ENCODE data around the gene PHTF2.
A peak's percentile ranks its signal among the peaks of the same experiment; 100 is the strongest.

Gene PHTF2

DNA sequence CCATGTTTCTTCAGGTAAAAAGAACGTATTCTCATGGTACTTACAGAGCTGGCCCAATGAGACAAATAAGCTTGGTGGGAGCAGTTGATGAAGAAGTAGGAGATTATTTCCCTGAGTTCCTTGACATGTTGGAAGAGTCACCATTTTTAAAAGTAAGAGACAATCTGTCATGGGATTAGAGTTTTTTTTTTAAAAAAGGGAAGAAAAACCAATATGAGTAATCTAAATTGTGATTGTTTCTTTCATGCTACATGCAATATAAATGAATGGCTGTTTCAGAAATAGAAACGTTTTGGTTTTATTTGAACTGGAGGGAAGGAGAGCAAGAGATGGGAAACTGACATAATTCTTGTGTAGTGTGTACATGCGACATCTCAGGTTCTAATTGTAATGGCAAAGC, 33.1 kb upstream of the PHTF2 start:
- POLR2A ChIA-PET = no interaction called here
- peaks cover 4 to 25% (median 14%) of the 10 kb centered on the region in 4 experiments for H3K36me3 ChIP-seq (ENCODE audit: control insufficient read depth in 4 of 4, insufficient read depth in 4 of 4, low read length in 3 of 4)
- 83% methylated on average over 2 of the region's 3 CpGs for WGBS (ENCODE audit: insufficient coverage)
- no peak for DNase-seq
- H3K27ac ChIP-seq (ENCODE audit: insufficient read depth in 1 of 2, low read depth in 1 of 2, low read length in 2 of 2, poor library complexity in 1 of 2, severe bottlenecking in 2 of 2) = no peak overlapping the region
- no peaks in the 10 kb centered on the region for H3K9me3 ChIP-seq (ENCODE audit: control extremely low read depth in 1 of 5, control insufficient read depth in 4 of 5, insufficient read depth in 2 of 5, low read depth in 1 of 5, low read length in 4 of 5)
- peaks cover 5 to 14% (median 8%) of the 10 kb centered on the region in 4 experiments for H3K4me1 ChIP-seq (ENCODE audit: control extremely low read depth in 1 of 4, control insufficient read depth in 4 of 4, insufficient read depth in 4 of 4, low read length in 3 of 4)
- H3K27me3 ChIP-seq (replicated peaks in 2 of 5; ENCODE audit: control insufficient read depth in 4 of 5, insufficient read depth in 5 of 5, low read length in 4 of 5) = no peaks in the 10 kb centered on the region
- H3K4me3 ChIP-seq (ENCODE audit: control insufficient read depth in 1 of 7, extremely low read depth in 1 of 7, insufficient read depth in 4 of 7, low read depth in 2 of 7, low read length in 6 of 7) = no peak overlapping the region
- CTCF ChIA-PET = interaction anchor here (0.9 to 1.8 kb wide), 7 partner anchors 10 to 114 kb away, joined by 3 to 10 read pairs (median 3); partner anchors contain the start of gene RSBN1L

DNA sequence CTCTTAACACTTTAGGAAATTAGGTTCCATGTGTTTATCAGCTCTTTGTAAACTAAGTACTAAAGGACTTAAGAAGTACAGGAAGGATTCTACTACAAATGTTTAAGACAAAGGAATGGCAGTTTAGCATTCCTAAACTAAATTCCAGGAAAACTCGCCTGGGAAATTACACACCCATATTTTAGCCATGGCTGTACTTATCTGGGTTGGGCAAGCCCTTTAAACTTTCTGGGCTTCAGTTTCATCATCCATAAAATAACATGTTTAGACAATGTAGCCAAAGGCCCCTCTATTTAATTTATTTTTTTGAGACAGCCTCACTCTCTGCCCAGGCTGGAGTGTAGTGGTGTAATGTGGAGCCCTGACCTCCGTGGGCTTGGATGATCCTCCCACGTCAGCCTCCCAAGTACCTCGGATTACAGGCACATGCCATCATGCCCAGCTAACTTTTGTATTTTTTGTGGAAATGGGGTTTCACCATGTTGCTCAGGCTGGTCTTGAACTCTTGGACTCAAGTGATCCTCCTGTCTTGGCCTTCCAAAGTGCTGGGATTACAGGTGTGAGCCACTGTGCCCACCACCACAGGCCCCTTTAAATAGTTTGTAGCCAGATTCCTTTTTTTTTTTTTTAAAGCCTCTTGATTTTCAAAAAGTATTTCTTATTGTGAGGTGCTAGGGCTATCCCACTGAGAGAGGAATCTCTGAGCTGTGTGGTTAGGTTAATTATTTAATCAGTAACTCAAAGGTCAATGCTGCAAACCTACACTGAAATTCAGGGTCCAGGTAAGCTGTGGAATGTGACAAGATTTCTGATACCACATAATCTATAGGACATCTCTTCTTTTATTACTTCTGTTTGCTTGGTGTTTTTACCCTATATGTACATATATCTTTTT, 32.4 kb upstream of the PHTF2 start:
- ChIA-PET CTCF (interaction anchor here (0.9 to 1.8 kb wide), 6 partner anchors 11 to 115 kb away, joined by 3 to 10 read pairs (median 4); partner anchors contain the start of gene RSBN1L), POLR2A (no interaction called here)
- WGBS (ENCODE audit: insufficient coverage) = 93% methylated on average over 3 of the region's 4 CpGs

DNA sequence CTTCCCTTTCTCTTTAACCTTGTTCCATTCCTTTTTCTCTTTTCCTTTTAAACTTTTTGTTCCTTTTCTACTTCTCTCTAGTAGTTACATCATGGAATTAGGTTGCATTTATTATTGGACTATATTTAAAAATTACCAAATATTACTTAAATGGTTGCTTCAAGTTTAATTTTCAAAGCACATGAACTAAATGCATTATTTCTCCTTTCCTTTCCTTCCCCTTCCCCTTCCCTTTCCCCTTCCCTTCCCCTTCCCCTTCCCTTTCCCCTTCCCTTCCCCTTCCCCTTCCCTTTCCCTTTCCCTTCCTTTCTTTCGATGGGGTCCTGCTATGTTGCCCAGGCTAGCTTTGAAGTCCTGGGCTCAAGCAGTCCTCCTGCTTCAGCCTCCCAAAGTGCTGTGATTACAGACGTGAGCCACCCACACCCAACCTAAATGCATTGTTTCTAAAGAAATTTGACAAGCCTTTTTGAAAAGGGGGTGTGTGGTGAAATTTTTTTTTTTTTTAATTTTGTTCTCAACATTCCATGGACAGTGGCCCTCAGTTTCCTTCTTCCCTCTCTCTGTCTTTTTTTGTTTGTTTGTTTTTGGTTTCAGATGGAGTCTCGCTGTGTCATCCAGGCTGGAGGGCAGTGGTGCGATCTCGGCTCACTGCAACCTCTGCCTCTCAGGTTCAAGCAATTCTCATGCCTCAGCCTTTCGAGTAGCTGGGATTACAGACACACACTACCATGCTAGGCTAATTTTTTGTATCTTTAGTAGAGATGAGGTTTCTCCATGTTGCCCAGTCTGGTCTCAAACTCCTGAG, 31.6 kb upstream of the PHTF2 start:
- no peak overlapping the region for H3K4me3 ChIP-seq (ENCODE audit: control insufficient read depth in 1 of 7, extremely low read depth in 1 of 7, insufficient read depth in 4 of 7, low read depth in 2 of 7, low read length in 6 of 7)
- ChIA-PET POLR2A (no interaction called here), CTCF (interaction anchor here (1.0 to 2.0 kb wide), 3 partner anchors 21 to 110 kb away, joined by 3 to 10 read pairs (median 8); no protein-coding TSS in a partner anchor)
- no peaks in the 10 kb centered on the region for H3K9me3 ChIP-seq (ENCODE audit: control extremely low read depth in 1 of 5, control insufficient read depth in 4 of 5, insufficient read depth in 2 of 5, low read depth in 1 of 5, low read length in 4 of 5)
- peaks cover 0 to 3% (median 2%) of the 10 kb centered on the region in 4 experiments for H3K4me1 ChIP-seq (ENCODE audit: control extremely low read depth in 1 of 4, control insufficient read depth in 4 of 4, insufficient read depth in 4 of 4, low read length in 3 of 4)
- no peak overlapping the region for H3K27ac ChIP-seq (ENCODE audit: insufficient read depth in 1 of 2, low read depth in 1 of 2, low read length in 2 of 2, poor library complexity in 1 of 2, severe bottlenecking in 2 of 2)
- no peaks in the 10 kb centered on the region for H3K27me3 ChIP-seq (replicated peaks in 2 of 5; ENCODE audit: control insufficient read depth in 4 of 5, insufficient read depth in 5 of 5, low read length in 4 of 5)
- no peak for DNase-seq
- H3K36me3 ChIP-seq (ENCODE audit: control insufficient read depth in 4 of 4, insufficient read depth in 4 of 4, low read length in 3 of 4) = peaks cover 4 to 25% (median 14%) of the 10 kb centered on the region in 4 experiments
- 80% methylated on average over 1 of the region's 6 CpGs for WGBS (ENCODE audit: insufficient coverage)

More for the DNA sequence above, 32.4 kb upstream of the PHTF2 start:
- no peaks in the 10 kb centered on the region for H3K9me3 ChIP-seq (ENCODE audit: control extremely low read depth in 1 of 5, control insufficient read depth in 4 of 5, insufficient read depth in 2 of 5, low read depth in 1 of 5, low read length in 4 of 5)
- no peak overlapping the region for H3K4me3 ChIP-seq (ENCODE audit: control insufficient read depth in 1 of 7, extremely low read depth in 1 of 7, insufficient read depth in 4 of 7, low read depth in 2 of 7, low read length in 6 of 7)
- H3K27me3 ChIP-seq (replicated peaks in 2 of 5; ENCODE audit: control insufficient read depth in 4 of 5, insufficient read depth in 5 of 5, low read length in 4 of 5) = no peaks in the 10 kb centered on the region
- DNase-seq = no peak
- no peak overlapping the region for H3K27ac ChIP-seq (ENCODE audit: insufficient read depth in 1 of 2, low read depth in 1 of 2, low read length in 2 of 2, poor library complexity in 1 of 2, severe bottlenecking in 2 of 2)
- H3K36me3 ChIP-seq (ENCODE audit: control insufficient read depth in 4 of 4, insufficient read depth in 4 of 4, low read length in 3 of 4) = peaks cover 4 to 25% (median 14%) of the 10 kb centered on the region in 4 experiments
- peaks cover 2 to 7% (median 3%) of the 10 kb centered on the region in 4 experiments for H3K4me1 ChIP-seq (ENCODE audit: control extremely low read depth in 1 of 4, control insufficient read depth in 4 of 4, insufficient read depth in 4 of 4, low read length in 3 of 4)

DNA sequence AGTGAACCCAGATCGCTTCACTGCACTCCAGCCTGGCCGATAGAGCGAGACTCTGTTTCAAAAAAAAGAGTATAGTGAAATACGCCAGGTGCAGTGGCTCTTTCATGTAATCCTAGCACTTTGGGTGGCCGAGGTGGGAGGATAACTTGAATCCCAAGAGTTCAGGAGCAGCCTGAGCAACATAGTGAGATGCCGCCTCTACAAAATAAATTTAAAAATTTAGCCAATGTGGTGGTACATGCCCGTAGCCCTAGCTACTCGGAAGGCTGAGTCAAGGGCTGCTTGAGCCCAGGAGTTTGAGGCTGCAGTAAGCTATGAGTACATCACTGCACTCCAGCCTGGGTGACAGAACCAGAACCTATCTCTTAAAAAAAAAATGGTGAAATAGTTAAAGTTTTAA, 28.3 kb upstream of the PHTF2 start:
- Histone ChIP-seq H3K27ac (ENCODE audit: insufficient read depth in 1 of 2, low read depth in 1 of 2, low read length in 2 of 2, poor library complexity in 1 of 2, severe bottlenecking in 2 of 2) (no peak overlapping the region), H3K9me3 (ENCODE audit: control extremely low read depth in 1 of 5, control insufficient read depth in 4 of 5, insufficient read depth in 2 of 5, low read depth in 1 of 5, low read length in 4 of 5) (no peaks in the 10 kb centered on the region), H3K4me3 (ENCODE audit: control insufficient read depth in 1 of 7, extremely low read depth in 1 of 7, insufficient read depth in 4 of 7, low read depth in 2 of 7, low read length in 6 of 7) (no peak overlapping the region), H3K36me3 (ENCODE audit: control insufficient read depth in 4 of 4, insufficient read depth in 4 of 4, low read length in 3 of 4) (peaks cover 9 to 51% (median 32%) of the 10 kb centered on the region in 4 experiments), H3K4me1 (ENCODE audit: control extremely low read depth in 1 of 4, control insufficient read depth in 4 of 4, insufficient read depth in 4 of 4, low read length in 3 of 4) (peaks cover 0 to 6% (median 0%) of the 10 kb centered on the region in 4 experiments), H3K27me3 (replicated peaks in 2 of 5; ENCODE audit: control insufficient read depth in 4 of 5, insufficient read depth in 5 of 5, low read length in 4 of 5) (no peaks in the 10 kb centered on the region)
- 95% methylated on average over 6 of the region's 8 CpGs for WGBS (ENCODE audit: insufficient coverage)
- POLR2A ChIA-PET = no interaction called here
- CTCF ChIA-PET = interaction anchor here (0.6 to 1.6 kb wide), 3 partner anchors 10 to 59 kb away, joined by 3 to 4 read pairs (median 3); no protein-coding TSS in a partner anchor
- DNase-seq = no peak

DNA sequence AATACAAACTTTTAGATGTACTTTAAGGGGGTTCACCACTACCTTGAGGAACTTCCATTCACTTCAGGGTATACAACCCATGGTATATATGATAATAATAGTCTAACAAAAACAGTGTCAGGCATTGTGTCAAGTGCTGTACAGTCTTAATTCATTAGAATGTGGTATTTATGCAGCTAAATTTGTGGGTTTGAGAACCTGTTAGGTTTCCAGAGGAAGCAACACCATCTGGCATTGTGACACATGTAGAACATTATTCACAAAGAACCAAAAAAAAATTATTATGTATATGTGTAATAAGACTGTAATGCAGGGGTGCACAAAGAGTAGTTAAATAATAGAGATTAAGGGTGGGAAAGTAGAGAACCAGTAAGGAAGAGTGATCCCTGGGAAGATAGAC, 26.7 kb upstream of the PHTF2 start:
- ChIA-PET POLR2A (no interaction called here), CTCF (interaction anchor here (0.9 to 3.5 kb wide), 3 partner anchors 13 to 120 kb away, joined by 3 to 10 read pairs (median 10); no protein-coding TSS in a partner anchor)
- H3K4me3 ChIP-seq (ENCODE audit: control insufficient read depth in 1 of 7, extremely low read depth in 1 of 7, insufficient read depth in 4 of 7, low read depth in 2 of 7, low read length in 6 of 7) = no peak overlapping the region
- H3K27ac ChIP-seq (ENCODE audit: insufficient read depth in 1 of 2, low read depth in 1 of 2, low read length in 2 of 2, poor library complexity in 1 of 2, severe bottlenecking in 2 of 2) = no peak overlapping the region
- peaks cover 0 to 6% (median 0%) of the 10 kb centered on the region in 4 experiments for H3K4me1 ChIP-seq (ENCODE audit: control extremely low read depth in 1 of 4, control insufficient read depth in 4 of 4, insufficient read depth in 4 of 4, low read length in 3 of 4)
- no peaks in the 10 kb centered on the region for H3K27me3 ChIP-seq (replicated peaks in 2 of 5; ENCODE audit: control insufficient read depth in 4 of 5, insufficient read depth in 5 of 5, low read length in 4 of 5)
- H3K36me3 ChIP-seq (ENCODE audit: control insufficient read depth in 4 of 4, insufficient read depth in 4 of 4, low read length in 3 of 4) = peaks cover 18 to 62% (median 39%) of the 10 kb centered on the region in 4 experiments
- peaks cover 0 to 7% (median 2%) of the 10 kb centered on the region in 5 experiments for H3K9me3 ChIP-seq (ENCODE audit: control extremely low read depth in 1 of 5, control insufficient read depth in 4 of 5, insufficient read depth in 2 of 5, low read depth in 1 of 5, low read length in 4 of 5)
- DNase-seq = peak in 2 of 3 donors; percentile 49 to 68

DNA sequence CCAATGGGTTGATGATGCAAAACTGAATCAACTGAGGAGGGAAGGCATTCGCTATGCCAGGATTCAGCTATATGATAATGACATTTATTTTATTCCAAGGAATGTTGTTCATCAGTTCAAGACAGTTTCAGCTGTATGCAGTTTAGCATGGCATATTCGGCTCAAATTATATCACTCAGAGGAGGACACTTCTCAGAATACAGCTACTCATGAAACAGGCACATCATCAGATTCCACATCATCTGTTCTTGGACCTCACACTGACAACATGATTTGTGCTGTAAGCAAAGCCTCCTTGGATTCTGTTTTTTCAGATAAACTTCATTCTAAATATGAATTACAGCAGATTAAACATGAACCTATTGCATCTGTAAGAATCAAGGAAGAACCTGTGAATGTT, 20.0 kb upstream of the PHTF2 start:
- H3K27me3 ChIP-seq (replicated peaks in 2 of 5; ENCODE audit: control insufficient read depth in 4 of 5, insufficient read depth in 5 of 5, low read length in 4 of 5) = no peaks in the 10 kb centered on the region
- no peak overlapping the region for H3K27ac ChIP-seq (ENCODE audit: insufficient read depth in 1 of 2, low read depth in 1 of 2, low read length in 2 of 2, poor library complexity in 1 of 2, severe bottlenecking in 2 of 2)
- H3K9me3 ChIP-seq (ENCODE audit: control extremely low read depth in 1 of 5, control insufficient read depth in 4 of 5, insufficient read depth in 2 of 5, low read depth in 1 of 5, low read length in 4 of 5) = peaks cover 0 to 7% (median 2%) of the 10 kb centered on the region in 5 experiments
- H3K36me3 ChIP-seq (ENCODE audit: control insufficient read depth in 4 of 4, insufficient read depth in 4 of 4, low read length in 3 of 4) = peaks cover 29 to 71% (median 42%) of the 10 kb centered on the region in 4 experiments
- 100% methylated on average over 2 of the region's 2 CpGs for WGBS (ENCODE audit: insufficient coverage)
- DNase-seq = no peak
- peaks cover 0 to 2% (median 0%) of the 10 kb centered on the region in 4 experiments for H3K4me1 ChIP-seq (ENCODE audit: control extremely low read depth in 1 of 4, control insufficient read depth in 4 of 4, insufficient read depth in 4 of 4, low read length in 3 of 4)
- H3K4me3 ChIP-seq (ENCODE audit: control insufficient read depth in 1 of 7, extremely low read depth in 1 of 7, insufficient read depth in 4 of 7, low read depth in 2 of 7, low read length in 6 of 7) = no peak overlapping the region
- ChIA-PET CTCF (interaction anchor here (1.1 kb wide), 1 partner anchor 10 kb away, joined by 4 read pairs; no protein-coding TSS in a partner anchor), POLR2A (no interaction called here)
